Retina (tissue), 1 donor: ENCODE results near the gene ARMC7.
A peak's percentile ranks its signal among the peaks of the same experiment; 100 is the strongest.
"Not testable (repeated sequence)": the region's sequence is repeated elsewhere in the genome, so short reads cannot be mapped to it uniquely, and the experiment has no call there.

ENCODE experiments used
- DNase-seq: peaks from one replicate; pipeline ENCODE4 v3.0.0-alpha.2; 2016

Gene ARMC7

DNA sequence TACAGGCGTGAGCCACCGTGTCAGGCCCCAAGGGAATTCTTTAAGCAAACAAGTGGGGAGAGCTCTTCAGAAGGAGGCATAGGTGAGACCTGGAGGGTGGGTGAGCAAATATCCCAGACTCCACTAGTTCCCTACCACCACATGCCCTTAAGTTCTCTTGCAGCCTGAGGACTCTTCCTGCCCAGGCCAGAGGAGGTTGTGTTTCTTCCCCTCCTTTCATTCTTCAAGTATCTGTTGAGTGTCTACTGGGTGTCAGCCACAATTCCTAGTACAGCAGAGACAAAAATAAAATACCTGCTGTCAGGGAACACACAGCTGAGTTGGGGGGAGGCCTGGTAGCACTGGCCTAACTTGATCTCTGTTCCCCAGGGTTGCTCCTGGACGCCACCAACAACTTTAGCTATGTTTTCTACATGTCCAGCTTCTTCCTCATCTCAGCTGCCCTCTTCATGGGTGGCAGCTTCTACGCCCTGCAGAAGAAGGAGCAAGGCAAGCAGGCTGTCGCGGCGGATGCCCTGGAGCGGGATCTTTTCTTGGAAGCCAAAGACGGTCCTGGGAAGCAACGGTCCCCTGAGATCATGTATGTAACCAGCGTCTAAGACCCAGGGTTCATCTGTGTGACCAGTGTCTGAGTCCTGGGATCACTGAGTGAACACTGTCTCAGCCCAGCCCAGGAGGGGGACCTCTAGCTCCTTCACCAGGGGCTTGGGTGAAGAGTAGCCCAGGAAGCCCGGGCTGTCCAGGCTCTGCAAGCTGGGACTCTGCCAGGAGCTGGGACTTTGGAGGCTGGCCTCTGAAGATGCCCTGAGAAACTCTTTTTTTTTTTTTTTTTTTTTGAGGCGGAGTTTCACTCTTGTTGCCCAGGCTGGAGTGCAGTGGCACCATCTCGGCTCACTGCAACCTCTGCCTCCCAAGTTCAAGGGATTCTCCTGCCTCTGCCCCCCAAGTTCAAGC lies 5.9 kb upstream of the ARMC7 start:
- no peak for DNase-seq

DNA sequence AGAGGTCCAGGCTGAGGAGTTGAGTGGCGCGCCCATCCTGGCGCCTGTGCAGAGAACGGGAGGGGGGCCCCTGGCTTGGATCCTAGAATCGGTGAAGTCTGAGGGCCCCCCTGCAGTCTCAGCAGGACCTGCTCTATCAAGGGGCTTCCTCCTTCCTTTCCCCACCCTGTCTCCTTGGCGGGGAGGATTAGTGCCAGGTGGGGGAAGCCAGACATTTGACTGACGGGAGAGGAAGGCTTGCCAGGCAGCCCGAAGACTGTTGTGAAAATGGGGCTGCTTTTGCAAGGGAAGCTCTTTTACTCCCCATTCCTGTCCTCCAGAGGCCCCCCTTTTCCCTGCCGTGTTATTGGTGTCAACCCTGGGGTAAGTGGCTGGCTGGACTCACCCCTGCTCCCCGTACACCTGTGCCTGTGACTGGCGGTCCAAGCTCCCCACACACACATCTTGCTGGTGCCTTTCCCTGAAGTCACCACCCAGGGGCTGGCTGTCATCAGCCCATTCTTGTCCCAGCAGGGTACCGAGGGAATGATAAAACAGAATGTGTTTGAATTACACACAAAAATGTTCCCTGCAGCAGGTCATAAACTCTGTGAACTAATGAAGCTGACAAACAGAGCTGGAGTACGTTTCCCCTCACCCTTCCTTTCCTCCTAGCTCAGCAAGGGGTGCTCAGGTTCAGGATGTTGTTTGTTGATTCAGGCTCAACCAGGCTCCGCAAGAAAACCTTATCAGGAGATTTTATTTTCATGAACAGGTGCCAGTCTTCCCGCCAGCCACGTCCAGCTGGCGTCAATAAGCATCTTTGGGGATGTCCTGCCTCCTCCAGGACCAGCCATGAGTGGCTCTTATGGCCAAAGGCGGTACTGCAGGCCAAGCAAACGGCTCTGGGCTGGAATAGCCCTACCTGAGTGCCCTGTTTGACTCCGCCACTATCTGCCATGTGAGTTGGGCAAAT lies 4.4 kb upstream of the ARMC7 start:
- DNase-seq = peak; percentile 45

DNA sequence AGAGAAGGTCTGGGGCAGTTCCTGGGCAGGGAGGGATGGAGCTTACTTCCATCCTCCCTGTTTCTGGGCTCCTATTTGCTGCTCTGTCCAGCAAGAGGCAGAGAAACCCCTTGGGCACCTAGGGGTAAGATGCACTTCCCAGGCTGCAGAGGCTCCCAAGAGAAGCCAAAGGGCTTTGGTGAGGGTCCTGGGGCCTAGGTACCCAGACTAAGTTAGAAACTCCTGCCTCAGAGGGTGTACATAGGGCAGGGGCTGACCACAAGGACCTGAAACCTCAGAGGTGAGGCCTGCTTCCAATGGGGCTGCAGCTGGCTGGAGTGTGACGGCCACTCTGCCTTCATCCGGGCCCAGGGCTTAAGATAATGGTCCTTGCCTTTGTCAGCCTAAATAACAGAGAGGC lies 1.6 kb upstream of the ARMC7 start:
- DNase-seq = no peak

DNA sequence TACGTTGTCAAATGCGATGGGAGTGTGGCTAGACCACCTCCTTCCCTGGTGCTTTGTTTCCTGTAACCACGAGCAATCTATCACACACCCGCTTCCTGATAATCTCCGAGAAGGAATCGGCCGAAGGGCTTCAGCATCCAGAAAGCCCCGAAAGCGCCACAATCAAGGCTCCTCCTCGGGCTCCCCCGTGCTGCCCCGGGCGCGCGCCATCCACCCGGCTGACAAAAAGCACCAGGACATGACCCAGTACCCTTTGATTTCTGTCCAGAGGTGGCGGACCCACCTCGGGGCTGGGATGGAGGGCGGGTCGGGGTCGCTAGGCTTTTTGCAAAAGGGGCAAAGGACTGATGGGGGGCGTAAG lies 743 bp upstream of the ARMC7 start:
- no peak for DNase-seq

DNA sequence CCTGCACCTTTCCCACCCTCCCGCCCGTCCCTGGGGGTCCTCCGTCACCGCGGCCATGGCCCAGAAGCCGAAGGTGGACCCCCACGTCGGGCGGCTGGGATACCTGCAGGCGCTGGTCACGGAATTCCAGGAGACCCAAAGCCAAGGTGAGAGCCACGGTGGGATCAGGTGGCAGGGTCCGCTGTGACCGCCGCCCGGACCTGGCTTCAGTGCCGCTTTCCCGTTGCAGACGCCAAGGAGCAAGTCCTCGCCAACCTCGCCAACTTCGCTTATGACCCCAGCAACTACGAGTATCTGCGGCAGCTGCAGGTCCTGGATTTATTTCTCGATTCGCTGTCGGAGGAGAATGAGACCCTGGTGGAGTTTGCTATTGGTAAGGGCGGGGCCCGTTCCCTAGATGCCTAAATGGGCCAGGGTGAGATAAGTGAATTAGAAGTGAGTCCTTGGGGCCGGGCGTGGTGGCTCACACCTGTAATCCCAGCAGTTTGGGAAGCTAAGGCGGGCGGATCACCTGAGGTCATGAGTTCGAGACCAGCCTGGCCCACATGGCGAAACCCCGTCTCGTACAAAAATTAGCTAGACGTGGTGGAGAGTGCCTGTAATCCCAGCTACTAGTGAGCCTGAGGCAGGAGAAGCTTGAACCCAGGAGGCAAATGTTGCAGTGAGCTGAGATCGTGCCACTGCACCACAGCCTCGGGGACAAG lies 617 bp downstream of the ARMC7 start:
- DNase-seq = peak; percentile 31

DNA sequence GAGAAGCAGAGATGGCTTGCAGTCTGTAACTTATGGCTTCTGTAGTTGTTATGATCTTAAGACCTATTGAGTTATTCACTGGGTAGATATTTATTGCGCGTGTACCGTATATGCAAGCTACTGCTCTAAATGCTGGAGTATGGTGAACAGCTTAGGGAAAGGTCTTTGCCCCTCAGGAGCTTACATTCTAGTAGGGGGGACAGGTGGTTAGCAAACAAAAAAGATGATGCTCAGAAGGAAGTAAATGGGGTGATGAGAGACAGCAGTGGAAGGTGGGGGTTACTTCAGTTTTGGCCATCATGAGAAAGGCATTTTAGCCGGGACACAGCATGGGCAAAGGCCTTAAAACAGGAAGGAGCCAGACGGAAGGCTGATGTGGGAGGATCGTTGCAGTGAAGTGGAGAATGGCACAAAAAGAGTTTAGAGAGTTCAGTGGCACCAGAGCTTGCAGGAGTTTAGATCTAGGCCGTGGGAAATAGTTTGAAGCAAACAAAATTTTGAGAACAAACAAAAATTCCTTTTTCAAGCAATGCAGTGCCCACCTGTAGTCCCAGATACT lies 2.1 kb downstream of the ARMC7 start:
- DNase-seq = no peak

DNA sequence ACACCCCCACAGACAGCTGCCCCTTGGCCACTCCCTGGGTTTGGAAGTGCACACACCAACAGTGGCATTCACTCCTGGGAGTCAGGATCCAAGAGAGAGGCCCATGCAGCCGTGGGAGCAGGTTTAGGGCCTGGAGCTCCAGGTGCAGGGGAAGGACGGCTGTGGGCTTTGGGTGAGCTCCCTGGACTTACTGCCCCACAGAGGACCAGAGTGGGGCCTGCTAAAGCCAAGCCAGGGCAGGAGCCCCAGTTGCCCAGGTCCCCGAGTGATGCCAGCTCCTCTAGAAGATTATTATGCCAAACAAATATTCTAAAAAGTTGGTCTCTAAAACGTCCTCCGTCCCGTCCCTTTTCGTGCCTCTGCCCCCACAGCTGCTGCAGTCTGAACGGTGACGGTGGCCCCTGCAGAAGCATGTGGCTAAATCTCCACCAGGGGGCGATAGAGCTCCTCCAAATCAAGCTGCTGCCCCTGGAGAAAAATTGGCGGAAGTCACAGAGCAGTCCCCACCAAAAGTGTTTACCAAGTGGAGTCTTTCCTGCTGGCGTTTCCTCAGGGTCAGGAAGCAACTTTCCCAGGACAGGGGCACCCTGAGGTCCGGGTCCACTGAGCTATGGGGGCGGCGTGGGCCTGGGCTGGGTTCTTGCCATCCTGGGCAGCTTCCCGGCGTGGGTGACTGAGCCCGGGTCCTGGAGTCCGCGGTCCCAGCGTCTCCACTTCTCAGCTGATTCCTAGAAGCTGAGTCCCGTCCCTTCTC lies 4.2 kb downstream of the ARMC7 start:
- DNase-seq = peak; percentile 92

DNA sequence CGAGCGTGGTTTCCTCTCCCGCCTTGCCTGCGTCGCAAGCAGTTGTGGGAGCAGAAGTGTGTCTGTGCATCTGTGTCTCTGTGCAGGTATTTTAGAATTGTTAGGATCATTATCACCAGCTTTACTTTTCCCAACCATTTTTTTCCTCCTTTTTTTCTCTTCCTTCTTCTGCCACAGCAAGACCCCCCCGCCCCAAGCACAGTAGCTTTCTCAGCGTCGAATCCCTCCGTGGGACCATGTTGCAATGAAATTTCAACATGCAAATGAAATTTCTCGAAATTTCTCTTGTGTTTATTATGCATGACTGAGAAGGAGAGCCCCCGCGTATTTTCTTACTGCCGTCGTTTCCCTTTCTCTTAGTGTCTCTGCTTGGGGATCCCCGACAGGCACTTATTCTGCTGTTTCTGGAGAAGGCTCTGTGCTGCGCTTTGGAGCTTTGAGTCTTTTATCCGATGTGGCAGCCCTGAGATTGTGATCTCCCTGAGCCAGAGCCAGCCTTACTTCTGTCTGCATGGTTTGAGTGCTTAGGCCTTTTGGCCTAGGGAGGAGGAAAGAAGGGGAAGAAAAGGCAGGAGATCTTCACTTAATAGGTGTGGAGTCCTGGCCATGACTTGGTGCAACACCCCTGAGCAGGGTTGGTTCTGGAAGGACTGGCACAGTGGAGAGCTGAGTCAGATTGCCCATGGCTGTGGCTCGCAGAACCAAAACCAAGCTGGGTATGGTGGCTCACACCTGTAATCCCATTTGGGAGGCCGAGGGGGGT lies 5.0 kb downstream of the ARMC7 start:
- no peak for DNase-seq

DNA sequence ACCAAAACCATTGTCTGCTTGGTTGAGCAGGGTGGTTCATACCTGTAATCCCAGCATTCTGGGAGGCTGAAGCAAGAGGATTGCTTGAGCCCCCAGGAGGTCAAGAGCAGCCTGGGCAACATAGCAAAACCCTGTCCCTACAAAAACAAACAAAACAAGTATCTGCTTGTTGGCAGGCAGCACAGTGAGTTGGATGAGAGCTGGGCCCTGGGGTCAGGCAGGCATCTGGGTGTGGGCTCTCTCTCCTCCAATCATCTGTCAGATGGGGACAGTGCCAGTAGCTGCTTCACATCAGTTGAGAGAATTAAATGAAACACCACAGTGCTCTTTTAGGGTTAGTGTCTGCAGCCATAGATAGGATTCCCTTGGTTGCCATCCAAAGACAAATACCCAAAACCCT lies 5.8 kb downstream of the ARMC7 start:
- no peak for DNase-seq

DNA sequence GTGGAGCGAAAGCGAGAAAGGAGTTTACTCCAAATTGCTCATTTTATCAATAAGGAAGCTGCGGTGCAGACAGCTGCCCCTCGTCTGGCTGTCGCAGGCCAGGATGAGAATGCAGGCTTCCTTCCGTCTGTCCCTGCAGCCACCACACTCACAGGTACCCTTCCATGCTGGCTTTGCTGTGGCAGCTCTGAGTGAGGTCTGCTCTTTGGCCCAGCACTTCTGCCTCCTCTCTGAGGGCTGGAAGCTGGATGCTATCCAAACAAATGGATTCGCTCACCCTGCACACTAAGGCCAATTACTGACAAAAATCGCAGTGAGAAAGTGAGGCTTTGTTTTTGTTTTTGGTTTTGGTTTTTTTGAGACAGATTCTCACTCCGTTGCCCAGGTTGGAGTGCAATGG lies 7.0 kb downstream of the ARMC7 start:
- DNase-seq = no peak

DNA sequence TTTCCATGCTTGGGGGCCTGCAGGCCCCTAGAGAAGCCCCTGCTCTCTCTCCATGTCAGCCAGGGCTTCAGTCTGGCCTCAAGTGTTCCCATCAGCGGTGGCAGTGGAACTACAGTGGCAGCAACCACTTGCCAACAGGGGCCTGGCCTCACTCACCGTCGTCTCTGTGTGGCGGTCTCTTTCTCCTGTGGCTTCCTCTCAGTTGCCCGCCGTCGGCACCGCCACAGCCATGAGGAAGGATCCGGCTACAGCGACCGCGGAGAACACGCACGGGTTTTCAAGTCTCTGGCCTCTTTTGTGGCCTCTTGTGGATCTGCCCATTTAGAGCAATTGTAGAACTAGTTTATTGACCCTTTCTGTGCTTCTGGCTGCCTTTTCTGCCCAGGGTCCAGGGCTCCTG lies 8.5 kb downstream of the ARMC7 start:
- DNase-seq = no peak

DNA sequence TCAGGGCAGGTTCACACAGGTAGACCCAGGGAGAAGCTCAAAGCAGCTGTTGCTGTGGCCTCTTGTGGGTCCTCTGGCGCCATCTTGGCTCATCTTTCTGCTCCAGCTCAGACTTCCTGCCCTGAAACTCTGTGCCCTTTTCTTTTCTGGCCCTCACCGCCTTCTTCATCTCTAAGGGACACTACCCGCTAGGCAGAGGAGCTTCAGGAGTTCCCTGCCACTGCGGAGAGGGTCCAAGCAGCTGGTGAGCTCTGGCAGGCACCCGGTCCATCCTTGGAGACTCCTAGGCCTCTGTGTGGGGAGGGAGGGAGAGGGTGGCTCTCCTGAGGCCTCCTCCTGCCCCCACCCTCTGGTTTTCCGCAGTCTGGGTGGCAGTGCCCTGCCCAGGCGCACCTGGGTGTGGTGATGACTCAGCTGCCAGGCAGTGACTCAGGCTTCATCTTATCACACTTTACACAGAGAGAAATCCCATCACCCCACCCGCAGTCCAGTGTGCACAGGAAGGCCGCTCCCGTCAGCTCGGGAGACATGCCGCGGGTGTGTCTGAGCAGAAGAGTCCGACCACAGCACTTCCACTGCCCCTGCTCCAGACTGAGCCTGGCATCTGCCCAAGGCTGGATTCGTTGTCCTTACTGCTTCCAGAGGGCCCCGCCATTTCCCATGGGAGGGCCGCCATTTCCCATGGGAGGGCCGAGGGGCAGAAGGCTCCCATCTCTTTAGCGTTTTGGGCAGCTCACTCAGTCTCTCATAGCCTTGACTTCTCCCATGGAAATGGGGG lies 14.5 kb downstream of the ARMC7 start:
- DNase-seq = no peak

DNA sequence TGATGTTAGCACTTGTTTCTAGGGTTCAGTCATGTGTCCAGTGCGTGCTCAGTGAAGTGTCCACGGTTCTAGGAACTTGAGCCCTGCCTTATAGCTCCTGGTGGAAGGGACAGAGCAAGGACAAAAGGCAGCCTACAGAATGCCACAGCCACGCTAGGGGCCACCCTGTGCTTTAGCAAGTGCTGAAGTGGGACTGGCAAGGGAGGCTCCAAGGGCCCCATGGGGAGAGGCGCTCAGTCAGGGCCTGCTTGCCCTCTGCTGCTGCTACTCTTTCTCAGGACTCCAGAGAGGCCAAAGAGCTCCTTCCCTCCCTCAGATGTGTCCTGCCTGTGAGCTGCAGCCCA lies 15.0 kb downstream of the ARMC7 start:
- no peak for DNase-seq

DNA sequence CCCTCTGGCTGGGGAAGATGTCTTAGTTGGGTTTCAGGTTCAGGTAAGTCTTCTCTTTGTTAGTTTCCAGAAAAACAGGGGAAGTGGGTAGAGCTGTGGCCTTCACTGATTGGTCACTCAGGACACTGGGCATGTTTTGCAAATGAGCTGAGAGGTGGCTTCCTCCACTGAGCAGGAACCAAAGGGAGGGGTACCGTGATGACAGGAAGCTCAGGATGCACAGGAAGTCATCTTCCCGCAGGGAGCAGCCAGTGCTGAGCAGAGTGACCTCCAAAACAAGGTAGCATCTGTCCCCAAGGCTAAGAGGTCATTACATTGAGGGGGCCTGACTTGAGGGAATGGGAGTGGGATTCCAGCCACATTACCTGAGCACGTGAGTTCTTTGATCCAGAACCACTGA lies 16.2 kb downstream of the ARMC7 start:
- no peak for DNase-seq

DNA sequence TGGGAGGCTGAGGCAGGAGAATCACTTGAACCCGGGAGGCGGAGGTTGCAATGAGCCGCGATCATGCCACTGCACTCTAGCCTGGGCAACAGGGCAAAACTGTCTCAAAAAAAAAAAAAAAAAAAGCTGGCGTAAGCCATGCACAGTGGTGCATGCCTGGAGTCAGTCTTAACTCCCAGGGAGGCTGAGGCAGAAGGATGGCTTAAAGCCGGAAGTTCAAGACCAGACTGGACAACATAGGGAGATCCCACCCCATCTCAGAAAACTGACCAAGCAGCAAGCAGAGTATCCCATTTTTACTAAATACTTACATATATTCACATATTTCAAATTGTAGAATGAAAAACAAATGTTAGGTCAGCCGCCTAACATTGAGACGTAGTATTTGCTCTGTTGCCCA lies 17.2 kb downstream of the ARMC7 start:
- DNase-seq = no peak

DNA sequence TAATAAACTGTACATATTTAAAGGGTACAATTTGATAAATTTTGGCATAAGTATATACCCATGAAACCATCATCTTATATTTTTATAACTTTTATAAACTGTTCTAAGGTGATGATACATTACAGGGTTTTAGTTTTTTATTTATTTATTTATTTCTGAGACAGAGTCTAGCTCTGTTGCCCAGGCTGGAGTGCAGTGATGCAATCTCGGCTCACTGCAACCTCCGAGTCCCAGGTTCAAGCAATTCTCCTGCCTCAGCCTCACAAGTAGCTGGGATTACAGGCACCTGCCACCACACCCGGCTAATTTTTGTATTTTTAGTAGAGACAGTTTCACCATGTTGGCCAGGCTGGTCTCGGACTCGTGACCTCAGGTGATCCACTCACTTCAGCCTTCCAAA lies 18.2 kb downstream of the ARMC7 start:
- DNase-seq = not testable (repeated sequence)

DNA sequence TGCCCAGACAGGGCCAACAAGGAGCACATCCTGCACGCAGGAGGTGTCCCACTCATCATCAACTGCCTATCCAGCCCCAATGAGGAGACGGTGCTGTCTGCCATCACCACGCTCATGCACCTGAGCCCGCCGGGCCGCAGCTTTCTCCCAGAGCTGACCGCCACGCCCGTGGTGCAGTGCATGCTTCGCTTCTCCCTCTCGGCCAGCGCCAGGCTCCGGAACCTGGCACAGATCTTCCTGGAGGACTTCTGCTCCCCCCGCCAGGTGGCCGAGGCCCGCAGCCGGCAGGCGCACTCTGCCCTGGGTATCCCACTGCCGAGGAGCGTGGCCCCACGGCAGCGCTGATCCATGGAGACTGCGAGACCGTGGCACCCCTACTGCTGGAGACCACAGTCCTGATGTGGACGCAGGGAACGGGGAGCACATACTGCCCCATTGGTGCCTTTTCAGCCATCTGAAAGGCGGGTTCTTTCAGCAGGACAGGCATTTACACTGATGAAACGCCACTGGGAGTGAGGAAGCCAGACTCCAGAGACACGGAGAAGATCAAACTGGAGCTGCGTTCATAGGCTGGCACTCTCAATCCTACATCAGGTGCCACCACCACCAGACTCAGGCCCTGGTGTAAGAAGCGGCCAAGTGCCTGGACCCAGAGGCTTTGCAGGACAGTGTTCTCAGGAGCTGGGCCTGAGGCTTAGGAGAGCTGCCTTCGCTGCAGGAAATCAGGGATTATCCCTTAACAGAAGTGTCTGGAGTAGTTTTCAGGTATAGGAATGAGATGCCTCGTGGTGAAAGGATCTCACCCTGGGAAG lies 19.1 kb downstream of the ARMC7 start:
- DNase-seq = no peak

DNA sequence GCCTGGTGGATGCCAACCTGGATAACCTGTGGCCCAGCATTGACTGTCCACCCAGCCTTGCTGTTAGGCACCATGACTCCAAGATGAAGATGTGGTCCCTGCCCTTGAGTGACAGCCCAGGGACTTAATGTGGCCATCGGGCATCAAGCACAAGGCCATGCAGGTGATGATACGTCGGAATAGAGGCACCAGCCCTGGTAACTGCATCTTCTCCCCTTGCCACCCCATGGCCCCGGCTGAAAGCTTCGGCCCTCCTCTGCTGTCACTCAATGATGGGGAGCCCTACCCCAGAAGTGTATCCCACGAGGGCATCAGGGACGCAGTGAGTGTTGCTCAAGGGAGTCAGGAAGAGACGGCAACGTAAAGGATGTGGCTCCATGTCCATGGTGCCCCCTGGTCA lies 19.8 kb downstream of the ARMC7 start:
- DNase-seq = no peak

DNA sequence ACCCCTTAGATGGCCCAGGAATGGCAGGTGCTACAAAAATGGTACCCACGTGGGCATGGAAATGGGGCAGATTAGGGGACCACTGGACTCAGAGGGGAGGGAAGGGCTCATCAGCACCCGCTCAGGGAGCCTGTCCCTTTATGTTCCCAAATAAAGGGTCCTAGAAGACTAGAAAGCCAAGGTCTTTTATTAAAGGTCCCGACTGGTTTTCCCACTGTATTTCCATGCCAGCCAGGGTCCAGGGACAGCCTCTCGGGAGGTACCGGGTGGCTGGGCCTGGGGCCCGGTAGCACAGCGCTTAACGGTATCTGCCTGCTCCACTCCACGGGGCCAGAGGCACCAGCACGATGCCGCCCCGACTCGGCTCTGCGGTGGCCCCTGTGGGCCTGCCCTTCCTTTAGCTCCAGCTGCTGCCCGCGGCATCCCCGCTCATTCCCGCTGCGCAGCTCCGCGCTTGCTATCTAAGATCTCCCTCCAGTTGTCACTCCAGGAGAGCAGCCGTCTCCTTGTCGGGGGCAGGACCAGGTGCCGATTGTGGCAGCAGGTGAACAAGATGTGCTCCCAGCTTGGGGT lies 20.4 kb downstream of the ARMC7 start:
- no peak for DNase-seq
